GM18951 (cell line): ENCODE data around the gene DAB2IP.

Source experiments
- POLR2A ChIP-seq: IDR thresholded peaks from 4 replicates; pipeline ENCODE4 v1.6.1; 2011; ENCODE audit warnings: mild to moderate bottlenecking; ENCODE audit not compliant: insufficient read length, insufficient read depth; ENCODE audit errors: extremely low read depth
- in situ Hi-C: fragments of 300-500 bp; cut with MboI; formaldehyde crosslinking; loops from one replicate; pipeline ENCODE4 v1.12.0; 2022; ENCODE audit warnings: low sequenced_read_pairs, mixed read lengths, inconsistent platforms; ENCODE audit not compliant: unreplicated experiment

The DAB2IP gene

DNA sequence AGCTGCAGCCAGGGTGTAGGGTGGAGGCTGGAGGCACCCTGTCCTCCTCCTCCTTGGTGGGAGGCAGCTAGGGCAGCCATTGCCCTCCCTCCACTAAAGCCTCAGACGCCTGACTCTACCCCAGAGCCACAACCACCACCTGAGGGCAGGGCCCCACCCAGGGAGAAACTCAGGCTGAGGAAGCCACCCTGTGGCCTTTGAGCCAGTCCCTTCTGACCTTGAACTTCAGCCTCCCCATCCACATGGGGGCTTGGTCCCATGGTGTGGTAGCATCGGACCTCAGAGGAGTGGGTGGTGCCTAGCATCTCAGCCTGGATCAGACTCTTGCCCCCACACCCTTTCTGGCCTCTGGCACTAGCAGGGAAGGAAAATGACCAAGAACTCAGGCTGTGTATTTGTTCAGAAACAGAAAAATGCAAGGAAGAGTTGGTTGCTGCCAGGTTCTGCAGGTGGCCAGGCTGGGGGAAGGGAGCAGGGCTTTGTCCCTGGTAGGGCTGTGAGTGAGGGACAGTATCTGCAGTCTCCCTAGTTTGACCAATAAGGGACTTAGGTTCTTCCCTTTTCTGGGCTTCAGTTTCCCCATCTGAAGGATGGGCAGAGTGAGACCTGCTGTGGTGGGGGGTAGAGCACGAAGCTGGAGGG is 3.2 kb downstream of the DAB2IP start:
- TF ChIP-seq POLR2A = no peak
- in situ Hi-C loops = no loop called here

DNA sequence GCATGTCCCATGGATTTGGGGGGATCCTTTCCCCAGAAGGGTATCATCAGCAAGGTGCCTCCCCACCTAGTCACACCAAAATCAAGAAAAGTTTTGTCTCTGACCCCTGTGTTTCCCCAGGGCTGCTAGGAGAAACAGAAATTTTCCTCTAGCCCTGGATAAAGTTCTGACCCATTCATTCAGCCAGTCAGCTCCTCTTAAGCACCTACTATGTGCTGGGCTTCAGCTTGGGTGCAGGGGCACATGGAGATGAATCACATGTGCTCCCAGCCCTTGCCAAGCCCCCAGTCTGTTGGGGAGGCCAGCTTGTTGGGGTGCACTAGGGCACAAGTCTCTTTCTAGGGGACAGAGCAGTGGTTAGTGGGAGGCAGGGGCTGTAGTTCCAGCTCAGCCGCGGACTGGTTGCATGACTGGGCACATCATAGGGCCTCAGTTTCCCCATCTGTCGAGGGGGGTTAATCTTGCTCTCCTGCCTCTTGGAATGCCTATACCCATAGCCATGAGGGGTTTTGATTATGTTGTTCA is 3.9 kb downstream of the DAB2IP start:
- in situ Hi-C loops = no loop called here
- no peak for TF ChIP-seq POLR2A

DNA sequence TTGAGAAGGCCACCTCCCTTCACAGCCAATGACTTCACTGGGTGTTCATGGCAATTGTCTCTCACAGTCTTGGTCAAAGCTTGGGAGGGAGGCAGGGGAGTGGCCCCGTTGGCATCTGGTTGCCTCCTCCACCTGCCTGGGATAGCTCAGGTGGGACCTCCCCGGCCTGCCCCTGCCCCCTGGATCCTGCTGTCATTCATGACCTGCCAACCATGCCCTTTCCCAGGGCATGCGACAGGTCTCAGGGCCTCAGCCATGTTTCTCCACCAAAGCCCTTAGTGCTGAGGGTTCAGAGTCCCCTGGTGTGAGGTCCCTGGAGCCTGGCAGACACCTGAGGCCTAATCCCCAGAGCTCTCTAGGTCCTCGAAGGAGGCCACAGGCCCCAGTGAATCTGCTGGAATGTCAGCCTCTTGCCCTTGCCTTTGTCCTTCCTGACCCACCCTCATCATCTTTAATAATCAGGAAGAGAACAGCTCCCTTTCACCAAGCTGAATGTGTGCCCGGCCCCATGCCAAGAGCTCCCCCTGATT is 5.6 kb downstream of the DAB2IP start:
- in situ Hi-C loops = no loop called here
- TF ChIP-seq POLR2A = no peak

DNA sequence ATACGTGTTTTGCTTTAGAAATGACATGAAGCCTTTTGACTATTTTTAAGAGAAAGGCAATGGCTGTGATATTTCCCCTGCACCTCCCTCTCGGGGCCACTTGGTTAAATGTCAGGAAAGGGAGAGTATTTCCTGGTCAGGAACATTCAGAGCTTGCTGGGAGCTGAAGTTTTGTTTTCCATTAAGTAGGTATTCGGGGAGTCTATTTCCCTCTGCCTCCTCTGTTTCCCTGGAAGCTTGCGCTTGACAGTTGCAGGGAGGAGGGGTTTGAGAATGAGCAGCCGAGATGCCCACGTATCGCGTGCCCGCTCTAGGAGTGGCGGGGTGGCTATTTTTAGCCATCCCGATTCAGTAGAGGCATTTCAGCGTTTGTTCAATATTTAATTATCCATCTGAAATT is 6.7 kb downstream of the DAB2IP start:
- in situ Hi-C loops = no loop called here
- no peak for TF ChIP-seq POLR2A

DNA sequence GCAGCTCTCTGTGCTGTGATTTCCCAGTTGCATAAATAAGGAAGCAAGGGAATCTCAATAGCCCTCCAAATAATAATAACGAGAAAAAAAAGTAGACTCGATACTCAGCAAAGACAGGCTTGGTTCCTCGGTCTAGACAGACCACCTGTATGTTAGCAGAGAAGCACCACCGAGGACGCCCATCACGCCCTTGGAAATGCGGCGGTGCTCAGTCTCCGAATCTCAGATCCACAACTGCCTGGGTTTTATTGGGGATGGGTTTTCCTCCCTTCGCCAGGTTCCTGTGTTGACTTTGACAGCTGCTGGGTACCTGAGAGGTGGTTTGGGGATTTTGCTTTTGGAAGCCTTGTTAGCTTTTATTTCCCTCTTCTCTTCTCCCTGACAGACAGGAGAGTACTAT is 7.2 kb downstream of the DAB2IP start:
- no peak for TF ChIP-seq POLR2A
- in situ Hi-C loops = no loop called here

DNA sequence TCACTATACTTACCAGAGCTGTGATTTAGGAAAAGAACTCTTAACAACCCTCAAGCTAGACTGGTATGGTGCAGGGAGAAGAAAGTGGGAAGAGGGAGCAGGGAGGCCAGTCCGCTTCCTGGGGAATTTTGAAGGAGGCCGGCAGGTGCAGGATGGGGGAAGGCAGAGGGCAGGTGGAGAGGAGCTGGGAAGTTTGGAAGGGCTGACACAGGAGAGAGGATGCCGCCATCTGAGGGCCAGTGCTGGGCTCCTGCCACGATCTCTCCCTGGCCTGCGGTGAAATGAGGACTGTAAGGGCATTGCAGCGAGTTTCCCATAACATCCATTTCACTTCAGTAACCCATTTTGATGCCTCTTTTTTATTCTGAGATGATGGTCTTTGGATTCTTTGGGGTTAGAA is 8.9 kb downstream of the DAB2IP start:
- in situ Hi-C loops = no loop called here
- no peak for TF ChIP-seq POLR2A

DNA sequence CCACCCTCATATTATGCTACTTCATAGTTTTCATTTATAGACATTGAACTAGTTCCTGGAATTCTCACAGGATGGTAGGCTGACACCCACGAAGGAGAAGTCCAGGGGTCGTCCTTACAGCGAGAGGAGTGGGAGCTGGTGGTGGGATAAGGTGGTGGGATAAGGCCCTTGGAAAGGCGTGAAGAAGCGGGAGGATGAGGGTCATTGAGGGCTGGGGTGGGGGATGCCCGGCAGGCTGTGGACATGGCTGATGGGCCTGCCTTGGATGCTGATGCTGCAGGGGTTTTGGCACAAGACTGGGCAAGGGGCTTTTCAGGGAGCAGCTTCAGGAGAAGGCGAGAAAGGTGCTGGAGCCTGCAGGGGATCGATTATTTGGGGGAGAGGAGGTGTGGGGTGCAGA is 9.4 kb downstream of the DAB2IP start:
- in situ Hi-C loops = no loop called here
- TF ChIP-seq POLR2A = no peak

DNA sequence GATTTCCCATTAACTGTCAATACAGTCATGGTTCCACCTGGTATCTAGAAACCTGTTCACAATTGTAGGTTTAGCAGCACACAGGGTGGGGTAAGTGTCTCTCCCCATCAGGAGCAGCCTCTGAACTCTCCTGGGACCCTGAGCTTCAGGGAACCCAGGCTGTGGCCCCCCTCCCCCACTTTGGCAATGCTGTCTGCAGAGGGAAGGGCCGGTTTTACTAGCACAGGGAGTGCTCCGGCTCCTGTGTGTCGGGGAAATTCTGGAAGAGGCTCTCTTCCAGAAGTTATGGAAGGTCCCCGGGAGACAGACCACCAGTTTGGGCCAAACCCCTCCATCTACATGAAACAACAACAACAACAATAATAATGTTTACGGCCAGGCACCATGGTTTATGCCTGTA is 9.9 kb downstream of the DAB2IP start:
- no peak for TF ChIP-seq POLR2A
- in situ Hi-C loops = no loop called here

DNA sequence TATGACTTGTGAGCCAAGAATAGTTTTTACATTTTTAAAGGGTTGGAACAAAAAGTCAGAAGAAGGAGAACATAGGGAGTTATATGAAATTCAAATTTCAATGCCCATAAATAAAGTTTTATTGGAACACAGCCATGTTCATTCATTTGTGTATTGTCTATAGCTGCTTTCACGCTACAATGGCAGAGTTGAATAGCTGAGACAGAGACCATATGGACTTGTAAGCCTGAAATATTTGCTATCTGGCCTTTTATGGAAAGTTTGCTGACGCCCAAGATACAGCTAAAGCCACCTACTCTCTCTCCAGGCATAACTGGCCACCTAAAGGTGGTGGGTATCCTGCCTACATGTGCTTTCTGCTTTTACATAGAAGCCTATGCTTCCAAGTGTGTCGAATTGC is 10.9 kb downstream of the DAB2IP start:
- no peak for TF ChIP-seq POLR2A
- in situ Hi-C loops = no loop called here

DNA sequence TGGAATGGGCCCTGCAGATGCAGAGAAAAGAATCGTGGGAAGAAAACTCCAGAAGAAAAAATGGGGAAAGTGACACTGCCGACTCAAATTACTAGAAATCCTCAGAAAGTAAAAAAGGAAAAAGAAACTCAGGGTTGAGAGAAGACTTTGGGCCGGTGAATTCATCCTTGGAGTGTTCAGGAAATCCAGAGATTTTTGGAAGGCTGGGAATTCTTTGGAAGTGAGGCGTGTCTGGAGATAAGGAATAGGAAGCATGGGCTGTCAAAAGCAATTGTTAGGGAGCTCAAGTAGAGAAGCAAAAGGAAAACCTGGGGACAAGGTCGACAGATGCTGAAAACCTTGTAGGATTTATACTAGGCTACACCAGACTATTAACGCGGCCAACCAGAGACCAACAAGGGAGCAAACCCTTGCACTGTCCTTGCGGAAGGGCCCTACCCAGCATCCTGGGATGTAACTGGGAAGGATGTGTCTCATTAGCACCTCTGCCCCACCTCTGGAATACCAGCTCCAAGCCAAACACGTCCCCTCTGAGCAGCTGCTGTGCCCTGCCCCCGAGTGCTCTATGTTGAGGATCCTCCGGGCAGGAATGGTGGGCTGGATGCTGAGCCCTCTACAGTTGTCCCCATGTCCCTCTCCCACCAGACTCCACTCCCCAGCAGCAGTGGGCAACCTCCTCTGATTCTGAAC is 11.6 kb downstream of the DAB2IP start:
- no peak for TF ChIP-seq POLR2A

DNA sequence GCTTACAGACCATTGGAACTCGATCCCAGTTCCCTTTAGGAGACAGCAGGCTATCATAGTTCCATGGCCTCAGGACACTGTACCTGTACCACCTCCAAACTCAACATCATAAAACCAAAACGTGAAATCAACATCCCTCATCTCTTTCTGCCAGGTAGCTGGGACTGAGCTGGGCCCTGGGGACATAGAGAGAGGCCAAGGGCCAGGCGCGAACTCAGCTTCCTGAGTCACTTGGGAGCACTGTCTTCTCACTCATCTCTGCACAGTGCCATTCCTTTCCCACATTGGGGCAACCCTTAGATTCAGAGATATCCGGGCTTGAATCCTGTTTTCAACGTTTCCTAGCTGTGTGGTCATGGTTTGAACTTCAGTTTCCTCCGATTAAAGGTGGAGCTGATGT is 12.2 kb downstream of the DAB2IP start:
- TF ChIP-seq POLR2A = no peak
- in situ Hi-C loops = no loop called here

More for the DNA sequence above, 11.6 kb downstream of the DAB2IP start:
- in situ Hi-C loops = no loop called here

DNA sequence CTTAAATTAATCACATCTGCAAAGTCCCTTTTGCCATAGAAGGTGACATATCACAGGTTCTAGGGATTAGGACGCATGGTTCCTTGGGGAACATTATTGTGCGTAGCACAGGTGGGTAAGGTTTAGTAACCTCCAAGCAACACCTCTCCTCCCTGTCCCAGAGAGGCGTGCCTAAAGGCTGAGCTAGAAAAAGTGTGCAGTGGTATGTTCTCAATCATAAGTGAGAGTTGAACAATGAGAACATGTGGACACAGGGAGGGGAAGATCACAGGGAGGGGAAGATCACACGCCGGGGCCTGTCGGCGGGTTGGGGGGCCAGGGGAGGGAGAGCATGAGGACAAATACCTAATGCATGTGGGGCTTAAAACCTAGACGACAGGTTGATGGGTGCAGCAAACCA is 14.9 kb downstream of the DAB2IP start:
- in situ Hi-C loops = no loop called here
- no peak for TF ChIP-seq POLR2A

DNA sequence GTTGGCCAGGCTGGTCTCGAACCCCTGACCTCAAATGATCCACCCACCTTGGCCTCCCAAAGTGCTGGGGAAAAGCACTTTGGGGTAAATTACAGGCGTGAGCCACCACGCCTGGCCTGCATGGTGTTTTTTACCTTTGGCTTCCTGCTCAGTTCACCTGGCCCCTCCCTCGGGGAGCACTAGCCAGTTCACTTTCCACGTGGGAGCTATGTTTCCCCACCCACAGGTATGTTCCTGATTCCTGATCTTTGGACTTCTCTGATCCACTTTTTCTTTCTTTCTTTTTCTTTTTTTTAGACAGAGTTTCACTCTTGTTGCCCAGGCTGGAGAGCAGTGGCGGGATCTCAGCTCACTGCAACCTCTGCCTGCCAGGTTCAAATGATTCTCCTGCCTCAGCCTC is 15.8 kb downstream of the DAB2IP start:
- in situ Hi-C loops = no loop called here
- no peak for TF ChIP-seq POLR2A

DNA sequence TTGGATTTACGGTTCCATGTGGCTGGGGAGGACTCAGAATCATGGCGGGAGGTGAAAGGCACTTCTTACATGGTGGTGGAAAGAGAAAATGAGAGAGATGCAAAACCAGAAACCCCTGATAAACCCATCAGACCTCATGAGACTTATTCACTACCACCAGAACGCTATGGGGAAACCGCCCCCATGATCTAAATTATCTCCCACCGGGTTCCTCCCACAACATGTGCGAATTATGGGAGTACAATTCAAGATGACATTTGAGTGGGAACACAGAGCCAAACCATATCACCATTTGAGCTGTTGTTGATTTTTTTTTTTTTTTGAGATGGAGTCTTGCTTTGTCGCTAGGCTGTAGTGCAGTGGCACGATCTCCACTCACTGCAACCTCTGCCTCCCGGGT is 16.5 kb downstream of the DAB2IP start:
- TF ChIP-seq POLR2A = no peak
- in situ Hi-C loops = no loop called here
